HFFc6 (cell line): ENCODE results near the gene SNAPIN. TPM values are rescaled to one million over a fixed set of nuclear protein-coding genes. Genes with fewer than 3 reads are reported as not detected.
A peak's percentile ranks its signal among the peaks of the same experiment; 100 is the strongest.
"Not testable (repeated sequence)": the region's sequence is repeated elsewhere in the genome, so short reads cannot be mapped to it uniquely, and the experiment has no call there.

Source experiments
- DNase-seq: peaks from one replicate; pipeline ENCODE4 v3.0.0-alpha.2; 2018
- H3K27ac Mint-ChIP-seq: 2 replicates; pipeline ENCODE4 v1.8.0; 2020; ENCODE audit warnings: mild to moderate bottlenecking, mixed read lengths
- H3K27me3 Mint-ChIP-seq: 2 replicates; pipeline ENCODE4 v1.8.0; 2021; ENCODE audit warnings: mild to moderate bottlenecking, moderate library complexity, mixed read lengths; ENCODE audit not compliant: insufficient read depth
- H3K36me3 Mint-ChIP-seq: 2 replicates; pipeline ENCODE4 v1.8.0; 2021; ENCODE audit warnings: low read depth, mixed read lengths
- H3K4me1 Mint-ChIP-seq: 2 replicates; pipeline ENCODE4 v1.8.0; 2020; ENCODE audit warnings: low read depth, mixed read lengths
- H3K4me3 Mint-ChIP-seq: 2 replicates; pipeline ENCODE4 v1.8.0; 2020; ENCODE audit warnings: mild to moderate bottlenecking, moderate library complexity, mixed read lengths
- H3K9me3 Mint-ChIP-seq: 2 replicates; pipeline ENCODE4 v1.8.0; 2020; ENCODE audit warnings: mild to moderate bottlenecking, mixed read lengths
- CTCF ChIP-seq: fragments of 200-600 bp; sonication (generic); IDR thresholded peaks from 2 replicates; pipeline ENCODE4 v1.5.0; 2021; ENCODE audit warnings: antibody characterized with exemption, mild to moderate bottlenecking
- total RNA-seq, 6 experiments: library from RNA; stranded (reverse); fragmentation: NEBNext Ultra II Directional; extraction: Animal tissue kit (Norgen Biotek cat#: 25700); gene quantifications; 2 replicates in 1 of 6; 3 replicates in 5 of 6; pipeline ENCODE4 v1.2.3, GENCODE V29; 2021

Gene SNAPIN
- total RNA-seq, 6 experiments from 2014 or later = 40.7 to 46.7 (median 42.4) TPM

GRCh38 chr1:153667439-153667838 lies 8.9 kb downstream of the SNAPIN start:
- Mint-ChIP-seq H3K36me3 (peaks cover 36% of the 10 kb centered on the region), H3K27ac (no peak overlapping the region), H3K4me1 (peaks cover 44% of the 10 kb centered on the region), H3K9me3 (no peaks in the 10 kb centered on the region), H3K27me3 (no peaks in the 10 kb centered on the region; the same call in 1 of the 2 replicates), H3K4me3 (no peak overlapping the region)
- TF ChIP-seq CTCF = no peak
- DNase-seq = no peak

GRCh38 chr1:153668672-153669071 lies 10.2 kb downstream of the SNAPIN start:
- H3K4me1 Mint-ChIP-seq = peaks cover 40% of the 10 kb centered on the region
- not testable (repeated sequence) for DNase-seq, H3K4me3 Mint-ChIP-seq, H3K27me3 Mint-ChIP-seq, H3K9me3 Mint-ChIP-seq
- H3K36me3 Mint-ChIP-seq = peaks cover 31% of the 10 kb centered on the region
- peak overlapping the region; percentile 33; the same call in 1 of the 2 replicates for H3K27ac Mint-ChIP-seq

GRCh38 chr1:153669606-153670005 lies 11.1 kb downstream of the SNAPIN start:
- no peak overlapping the region for H3K4me3 Mint-ChIP-seq
- peaks cover 23% of the 10 kb centered on the region for H3K36me3 Mint-ChIP-seq
- no peaks in the 10 kb centered on the region for H3K9me3 Mint-ChIP-seq
- no peak for DNase-seq
- peak overlapping the region; percentile 43; the same call in 1 of the 2 replicates for H3K27ac Mint-ChIP-seq
- peaks cover 32% of the 10 kb centered on the region for H3K4me1 Mint-ChIP-seq
- no peaks in the 10 kb centered on the region; the same call in 1 of the 2 replicates for H3K27me3 Mint-ChIP-seq
- TF ChIP-seq CTCF = no peak

GRCh38 chr1:153670257-153670858 lies 11.9 kb downstream of the SNAPIN start:
- TF ChIP-seq CTCF = no peak
- Mint-ChIP-seq H3K36me3 (peaks cover 15% of the 10 kb centered on the region), H3K27ac (no peak overlapping the region), H3K9me3 (no peaks in the 10 kb centered on the region), H3K27me3 (no peaks in the 10 kb centered on the region; the same call in 1 of the 2 replicates), H3K4me3 (no peak overlapping the region), H3K4me1 (peaks cover 30% of the 10 kb centered on the region)
- DNase-seq = no peak

GRCh38 chr1:153670859-153671627 lies 12.5 kb downstream of the SNAPIN start, which contains the start of gene ILF2:
TSS of gene ILF2 (minus strand) at chr1:153670993. CDS start at chr1:153670922, 71 bp downstream.
- peak; percentile 46; the same call in 1 of the 2 replicates for TF ChIP-seq CTCF
- H3K27ac Mint-ChIP-seq = no peak within 1 kb of the TSS

GRCh38 chr1:153671628-153672353 lies 13.3 kb downstream of the SNAPIN start:
- H3K27ac Mint-ChIP-seq, H3K9me3 Mint-ChIP-seq, H3K4me3 Mint-ChIP-seq, DNase-seq, H3K27me3 Mint-ChIP-seq: not testable (repeated sequence)
- Mint-ChIP-seq H3K36me3 (peaks cover 12% of the 10 kb centered on the region), H3K4me1 (peaks cover 27% of the 10 kb centered on the region)

More at GRCh38 chr1:153670859-153671627, 12.5 kb downstream of the SNAPIN start, which contains the start of gene ILF2:
- peak; percentile 100 for DNase-seq
- no peak within 1 kb of the TSS for H3K4me3 Mint-ChIP-seq
- H3K4me1 Mint-ChIP-seq = peaks cover 27% of the 10 kb centered on the region
- H3K27me3 Mint-ChIP-seq = no peaks in the 10 kb centered on the region; the same call in 1 of the 2 replicates
- H3K9me3 Mint-ChIP-seq = no peaks in the 10 kb centered on the region
- peaks cover 12% of the 10 kb centered on the region for H3K36me3 Mint-ChIP-seq
